ENCODE results near the gene ZNF48. TPM values are rescaled to one million over a fixed set of nuclear protein-coding genes. Genes with fewer than 3 reads are reported as not detected.
A peak's percentile ranks its signal among the peaks of the same experiment; 100 is the strongest.

The ZNF48 gene
- polyA plus RNA-seq, 1 donor from 2014 or later: 42.3 TPM

DNA sequence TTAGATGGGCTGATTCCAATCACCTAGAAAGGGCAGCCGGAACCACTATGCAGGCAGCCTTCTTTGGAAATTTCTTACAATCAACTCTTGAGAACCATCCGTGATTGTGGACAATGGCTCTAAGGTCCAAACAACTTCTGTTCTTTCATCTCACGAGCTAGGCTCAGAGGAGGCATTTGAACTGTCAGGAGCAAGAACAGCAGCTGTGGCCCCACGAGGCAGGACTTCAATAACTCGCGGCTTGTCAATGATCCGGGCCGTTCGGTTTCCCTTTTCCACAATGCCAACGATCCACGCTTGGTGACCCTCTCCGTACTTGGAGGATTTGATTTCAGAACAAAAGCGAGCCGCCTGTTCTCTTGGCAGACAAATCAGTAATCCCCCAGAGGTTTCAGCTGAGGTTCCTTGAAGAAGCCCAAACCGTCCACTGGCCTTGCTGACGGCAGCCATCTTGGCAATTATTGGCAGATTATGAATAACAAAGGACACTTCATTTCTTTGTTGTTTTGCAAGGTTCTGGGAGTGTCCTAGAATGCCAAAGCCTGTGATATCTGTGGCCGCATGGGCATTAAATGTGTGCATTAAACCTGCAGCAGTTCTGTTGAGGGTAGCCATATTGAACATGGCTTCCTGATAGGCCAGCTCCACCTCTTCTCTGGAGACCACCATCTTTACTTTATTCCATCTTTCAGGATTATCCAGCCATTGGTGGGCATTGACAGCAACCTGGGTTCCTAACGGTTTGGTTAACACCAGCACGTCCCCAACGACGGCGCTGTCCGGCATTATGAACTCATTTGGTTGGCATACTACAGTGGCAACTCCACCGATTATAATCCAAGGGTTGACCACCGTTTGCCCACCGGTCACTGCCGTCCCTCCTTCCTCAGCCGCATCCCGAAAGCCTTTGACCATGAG is 49.3 kb downstream of the ZNF48 start:
- Histone ChIP-seq H3F3A (ENCODE audit: insufficient read depth, low read length, poor library complexity, severe bottlenecking) (no peaks in the 10 kb centered on the region), H3K9ac (ENCODE audit: low read length) (peak overlapping the region; percentile 89), H3K9me3 (ENCODE audit: low read length) (no peaks in the 10 kb centered on the region), H2AFZ (ENCODE audit: low read depth, low read length) (peak overlapping the region; percentile 69), H3K27me3 (ENCODE audit: insufficient read depth, low read depth, low read length) (no peaks in the 10 kb centered on the region), H3K27ac (ENCODE audit: low read length) (peak overlapping the region; percentile 90), H4K20me1 (ENCODE audit: insufficient read depth) (no peaks in the 10 kb centered on the region), H3K36me3 (ENCODE audit: insufficient read depth, low read length) (no peaks in the 10 kb centered on the region), H3K79me2 (replicated peaks; ENCODE audit: insufficient read depth, low read length) (no peaks in the 10 kb centered on the region), H3K9me2 (ENCODE audit: insufficient read depth, low read length) (no peaks in the 10 kb centered on the region), H3K4me2 (ENCODE audit: low read length) (peak overlapping the region; percentile 77), H3K4me3 (ENCODE audit: low read length) (peak overlapping the region; percentile 78)
- TF ChIP-seq EP300 (conservative IDR thresholded peaks at IDR 0.05; ENCODE audit: poor library complexity, severe bottlenecking) (no peak), RAD21 (conservative IDR thresholded peaks at IDR 0.05) (no peak), SMC3 (conservative IDR thresholded peaks at IDR 0.05; ENCODE audit: poor library complexity) (no peak), MXI1 (conservative IDR thresholded peaks at IDR 0.05; ENCODE audit: poor library complexity, severe bottlenecking) (no peak), POLR2AphosphoS5 (IDR thresholded peaks at IDR 0.05) (no peak), TAF1 (IDR thresholded peaks at IDR 0.05; ENCODE audit: low read depth) (no peak), EZH2 (IDR thresholded peaks at IDR 0.05; ENCODE audit: borderline replicate concordance, insufficient read depth, low read length, poor library complexity, severe bottlenecking) (no peak)
- TF ChIP-seq, protein P1, sequence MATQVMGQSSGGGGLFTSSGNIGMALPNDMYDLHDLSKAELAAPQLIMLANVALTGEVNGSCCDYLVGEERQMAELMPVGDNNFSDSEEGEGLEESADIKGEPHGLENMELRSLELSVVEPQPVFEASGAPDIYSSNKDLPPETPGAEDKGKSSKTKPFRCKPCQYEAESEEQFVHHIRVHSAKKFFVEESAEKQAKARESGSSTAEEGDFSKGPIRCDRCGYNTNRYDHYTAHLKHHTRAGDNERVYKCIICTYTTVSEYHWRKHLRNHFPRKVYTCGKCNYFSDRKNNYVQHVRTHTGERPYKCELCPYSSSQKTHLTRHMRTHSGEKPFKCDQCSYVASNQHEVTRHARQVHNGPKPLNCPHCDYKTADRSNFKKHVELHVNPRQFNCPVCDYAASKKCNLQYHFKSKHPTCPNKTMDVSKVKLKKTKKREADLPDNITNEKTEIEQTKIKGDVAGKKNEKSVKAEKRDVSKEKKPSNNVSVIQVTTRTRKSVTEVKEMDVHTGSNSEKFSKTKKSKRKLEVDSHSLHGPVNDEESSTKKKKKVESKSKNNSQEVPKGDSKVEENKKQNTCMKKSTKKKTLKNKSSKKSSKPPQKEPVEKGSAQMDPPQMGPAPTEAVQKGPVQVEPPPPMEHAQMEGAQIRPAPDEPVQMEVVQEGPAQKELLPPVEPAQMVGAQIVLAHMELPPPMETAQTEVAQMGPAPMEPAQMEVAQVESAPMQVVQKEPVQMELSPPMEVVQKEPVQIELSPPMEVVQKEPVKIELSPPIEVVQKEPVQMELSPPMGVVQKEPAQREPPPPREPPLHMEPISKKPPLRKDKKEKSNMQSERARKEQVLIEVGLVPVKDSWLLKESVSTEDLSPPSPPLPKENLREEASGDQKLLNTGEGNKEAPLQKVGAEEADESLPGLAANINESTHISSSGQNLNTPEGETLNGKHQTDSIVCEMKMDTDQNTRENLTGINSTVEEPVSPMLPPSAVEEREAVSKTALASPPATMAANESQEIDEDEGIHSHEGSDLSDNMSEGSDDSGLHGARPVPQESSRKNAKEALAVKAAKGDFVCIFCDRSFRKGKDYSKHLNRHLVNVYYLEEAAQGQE (IDR thresholded peaks at IDR 0.05; ENCODE audit: borderline replicate concordance): no peak
- TF ChIP-seq, protein P2, sequence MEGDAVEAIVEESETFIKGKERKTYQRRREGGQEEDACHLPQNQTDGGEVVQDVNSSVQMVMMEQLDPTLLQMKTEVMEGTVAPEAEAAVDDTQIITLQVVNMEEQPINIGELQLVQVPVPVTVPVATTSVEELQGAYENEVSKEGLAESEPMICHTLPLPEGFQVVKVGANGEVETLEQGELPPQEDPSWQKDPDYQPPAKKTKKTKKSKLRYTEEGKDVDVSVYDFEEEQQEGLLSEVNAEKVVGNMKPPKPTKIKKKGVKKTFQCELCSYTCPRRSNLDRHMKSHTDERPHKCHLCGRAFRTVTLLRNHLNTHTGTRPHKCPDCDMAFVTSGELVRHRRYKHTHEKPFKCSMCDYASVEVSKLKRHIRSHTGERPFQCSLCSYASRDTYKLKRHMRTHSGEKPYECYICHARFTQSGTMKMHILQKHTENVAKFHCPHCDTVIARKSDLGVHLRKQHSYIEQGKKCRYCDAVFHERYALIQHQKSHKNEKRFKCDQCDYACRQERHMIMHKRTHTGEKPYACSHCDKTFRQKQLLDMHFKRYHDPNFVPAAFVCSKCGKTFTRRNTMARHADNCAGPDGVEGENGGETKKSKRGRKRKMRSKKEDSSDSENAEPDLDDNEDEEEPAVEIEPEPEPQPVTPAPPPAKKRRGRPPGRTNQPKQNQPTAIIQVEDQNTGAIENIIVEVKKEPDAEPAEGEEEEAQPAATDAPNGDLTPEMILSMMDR (IDR thresholded peaks at IDR 0.05; ENCODE audit: poor library complexity, severe bottlenecking): no peak

DNA sequence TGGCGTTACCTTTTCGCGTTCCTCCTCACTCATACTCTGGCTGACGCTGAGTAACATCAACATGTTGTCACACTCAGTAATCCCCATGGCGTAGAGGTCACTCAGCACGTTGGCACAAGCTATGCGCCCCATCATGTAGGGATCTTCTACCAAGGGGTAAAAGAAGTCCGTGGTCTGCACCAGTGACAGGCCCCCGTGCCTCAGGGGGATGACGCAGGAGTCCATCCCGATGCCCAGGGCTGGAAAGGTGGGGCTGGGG is 49.9 kb downstream of the ZNF48 start:
- Histone ChIP-seq H3K27me3 (ENCODE audit: insufficient read depth, low read depth, low read length) (no peaks in the 10 kb centered on the region), H3K9me2 (ENCODE audit: insufficient read depth, low read length) (no peaks in the 10 kb centered on the region), H3K4me2 (ENCODE audit: low read length) (peak overlapping the region; percentile 77), H3K36me3 (ENCODE audit: insufficient read depth, low read length) (no peaks in the 10 kb centered on the region), H3K9ac (ENCODE audit: low read length) (peak overlapping the region; percentile 89), H3K79me2 (replicated peaks; ENCODE audit: insufficient read depth, low read length) (no peaks in the 10 kb centered on the region), H3K4me3 (ENCODE audit: low read length) (peak overlapping the region; percentile 78), H3K9me3 (ENCODE audit: low read length) (no peaks in the 10 kb centered on the region), H4K20me1 (ENCODE audit: insufficient read depth) (no peaks in the 10 kb centered on the region), H3K27ac (ENCODE audit: low read length) (peak overlapping the region; percentile 90), H3F3A (ENCODE audit: insufficient read depth, low read length, poor library complexity, severe bottlenecking) (no peaks in the 10 kb centered on the region), H2AFZ (ENCODE audit: low read depth, low read length) (peak overlapping the region; percentile 69)
- no peak for TF ChIP-seq TAF1 (IDR thresholded peaks at IDR 0.05; ENCODE audit: low read depth)
- no peak for TF ChIP-seq RAD21 (conservative IDR thresholded peaks at IDR 0.05)
- no peak for TF ChIP-seq SMC3 (conservative IDR thresholded peaks at IDR 0.05; ENCODE audit: poor library complexity)
